HEK293 (cell line): ENCODE results near the gene ZMYM1.

ENCODE experiments used
- CTCF ChIA-PET: fragments of 350-600 bp; formaldehyde crosslinking; extraction: SDS; loops from one replicate; lab custom pipeline; 2021; ENCODE audit warnings: antibody characterized with exemption; lab: Yijun Ruan, JAX
- POLR2A ChIA-PET: fragments of 300-600 bp; formaldehyde crosslinking; extraction: SDS; loops from one replicate; lab custom pipeline; 2020; ENCODE audit warnings: antibody characterized with exemption, inconsistent platforms; lab: Yijun Ruan, JAX
- H3K27ac ChIP-seq: fragments of 200-500 bp; sonication (Bioruptor generic); 2 replicates; pipeline ENCODE4 v1.5.1; 2014; ENCODE audit warnings: low read depth, low read length, control low read depth, inconsistent platforms; ENCODE audit errors: extremely low read depth
- H3K36me3 ChIP-seq, 2 experiments: fragments of 200-500 bp in 1 of 2; sonication (Bioruptor generic) in 1 of 2; 1 replicate in 1 of 2; 2 replicates in 1 of 2; pipeline ENCODE4 v1.5.1; 2014 to 2017; ENCODE audit warnings: inconsistent platforms in 2 of 2, low read length in 2 of 2; ENCODE audit not compliant: control insufficient read depth in 2 of 2, insufficient read depth in 1 of 2
- H3K4me1 ChIP-seq: fragments of 200-500 bp; sonication (Bioruptor generic); 2 replicates; pipeline ENCODE4 v1.5.1; 2014; ENCODE audit warnings: mild to moderate bottlenecking, low read length, inconsistent platforms; ENCODE audit not compliant: control insufficient read depth, insufficient read depth
- H3K4me3 ChIP-seq: 2 replicates; pipeline ENCODE4 v1.5.1; 2011; ENCODE audit warnings: low read depth, mild to moderate bottlenecking, control low read depth, low read length, moderate library complexity
- H3K9me3 ChIP-seq: fragments of 200-500 bp; sonication (Bioruptor generic); 2 replicates; pipeline ENCODE4 v1.5.1; 2014; ENCODE audit warnings: low read depth, low read length, inconsistent platforms; ENCODE audit not compliant: control insufficient read depth, insufficient read depth
- HIC1 ChIP-seq: fragments of 450-650 bp; formaldehyde crosslinking; IDR thresholded peaks from 2 replicates; pipeline ENCODE4 v1.5.1; 2016; ENCODE audit warnings: missing biosample characterization, missing genetic modification characterization
- KLF1 ChIP-seq: fragments of 450-650 bp; formaldehyde crosslinking; IDR thresholded peaks from 2 replicates; pipeline ENCODE4 v1.5.1; 2016; ENCODE audit warnings: missing biosample characterization, missing genetic modification characterization
- KLF16 ChIP-seq: fragments of 450-650 bp; formaldehyde crosslinking; IDR thresholded peaks from 2 replicates; pipeline ENCODE4 v1.5.1; 2017; ENCODE audit warnings: missing biosample characterization, missing genetic modification characterization
- OVOL3 ChIP-seq: fragments of 450-650 bp; formaldehyde crosslinking; IDR thresholded peaks from 2 replicates; pipeline ENCODE4 v1.5.1; 2016; ENCODE audit warnings: missing biosample characterization, missing genetic modification characterization
- PRDM4 ChIP-seq: fragments of 450-650 bp; formaldehyde crosslinking; IDR thresholded peaks from 2 replicates; pipeline ENCODE4 v1.5.1; 2017; ENCODE audit warnings: missing biosample characterization, missing genetic modification characterization
- SP2 ChIP-seq: fragments of 450-650 bp; formaldehyde crosslinking; IDR thresholded peaks from 2 replicates; pipeline ENCODE4 v1.5.1; 2016; ENCODE audit warnings: missing biosample characterization, missing genetic modification characterization
- ZFHX2 ChIP-seq: fragments of 450-650 bp; formaldehyde crosslinking; conservative IDR thresholded peaks from 2 replicates; pipeline ENCODE4 v1.5.1; 2016; ENCODE audit warnings: missing biosample characterization, missing genetic modification characterization
- ZNF121 ChIP-seq: fragments of 450-650 bp; formaldehyde crosslinking; IDR thresholded peaks from 2 replicates; pipeline ENCODE4 v1.5.1; 2016; ENCODE audit warnings: missing biosample characterization, missing genetic modification characterization
- ZNF2 ChIP-seq: fragments of 450-650 bp; formaldehyde crosslinking; IDR thresholded peaks from 2 replicates; pipeline ENCODE4 v1.5.1; 2016; ENCODE audit warnings: missing biosample characterization, missing genetic modification characterization
- ZNF274 ChIP-seq, 2 experiments: fragments of 200-500 bp in 1 of 2; fragments of 450-650 bp in 1 of 2; sonication (Bioruptor generic) in 1 of 2; formaldehyde crosslinking in 1 of 2; IDR thresholded peaks; 2 replicates each; pipeline versions ENCODE4 v1.5.1 to v1.6.1; 2014 to 2016; ENCODE audit warnings: borderline replicate concordance in 1 of 2, inconsistent platforms in 1 of 2, low read length in 1 of 2, missing biosample characterization in 1 of 2, missing genetic modification characterization in 1 of 2
- ZNF280C ChIP-seq: fragments of 450-650 bp; formaldehyde crosslinking; IDR thresholded peaks from 2 replicates; pipeline ENCODE4 v1.5.1; 2016; ENCODE audit warnings: missing biosample characterization, missing genetic modification characterization
- ZNF366 ChIP-seq: fragments of 450-650 bp; formaldehyde crosslinking; conservative IDR thresholded peaks from 2 replicates; pipeline ENCODE4 v1.5.1; 2016; ENCODE audit warnings: missing biosample characterization, missing genetic modification characterization
- ZNF404 ChIP-seq: fragments of 450-650 bp; formaldehyde crosslinking; IDR thresholded peaks from 2 replicates; pipeline ENCODE4 v1.5.1; 2017; ENCODE audit warnings: missing biosample characterization, missing genetic modification characterization
- ZNF585B ChIP-seq: fragments of 450-650 bp; formaldehyde crosslinking; IDR thresholded peaks from 2 replicates; pipeline ENCODE4 v1.5.1; 2016; ENCODE audit warnings: missing biosample characterization, missing genetic modification characterization
- ZNF645 ChIP-seq: fragments of 450-650 bp; formaldehyde crosslinking; IDR thresholded peaks from 2 replicates; pipeline ENCODE4; 2016; ENCODE audit warnings: missing biosample characterization, missing genetic modification characterization
- ZNF76 ChIP-seq: fragments of 450-650 bp; formaldehyde crosslinking; IDR thresholded peaks from 2 replicates; pipeline ENCODE4; 2016; ENCODE audit warnings: low read depth, missing biosample characterization, missing genetic modification characterization, borderline replicate concordance
- ZNF792 ChIP-seq: fragments of 450-650 bp; formaldehyde crosslinking; IDR thresholded peaks from 2 replicates; pipeline ENCODE4 v1.5.1; 2016; ENCODE audit warnings: missing biosample characterization, missing genetic modification characterization
- TF ChIP-seq, protein P1 (sequence below): fragments of 450-650 bp; formaldehyde crosslinking; IDR thresholded peaks from 2 replicates; pipeline ENCODE4 v1.5.1; 2016; ENCODE audit warnings: missing biosample characterization, missing genetic modification characterization, borderline replicate concordance
- TF ChIP-seq, protein P2 (sequence below): fragments of 450-650 bp; formaldehyde crosslinking; IDR thresholded peaks from 2 replicates; pipeline ENCODE4 v1.5.1; 2016; ENCODE audit warnings: missing biosample characterization, missing genetic modification characterization
- TF ChIP-seq, protein P3 (sequence below): fragments of 450-650 bp; formaldehyde crosslinking; IDR thresholded peaks from 2 replicates; pipeline ENCODE4 v1.5.1; 2016; ENCODE audit warnings: missing biosample characterization, missing genetic modification characterization, low read depth

The ZMYM1 gene

GRCh38 chr1:35079003-35079930, at the start of gene ZMYM1:
Gene ZMYM1, plus strand, starts transcription at chr1:35079385. Its CDS starts 14,603 bp downstream, at chr1:35093988.
- Histone ChIP-seq H3K36me3 (peaks cover 5 to 14% of the 10 kb centered on the region in 2 experiments; a peak in 2 of 3 replicates), H3K27ac (peak within 1 kb of the TSS; percentile 89), H3K9me3 (no peaks in the 10 kb centered on the region), H3K4me3 (peak within 1 kb of the TSS; percentile 79), H3K4me1 (no peaks in the 10 kb centered on the region)
- POLR2A ChIA-PET: interaction anchor here (0.6 to 4.0 kb wide), 7 partner anchors 11 to 220 kb away, joined by 3 to 25 read pairs (median 7); partner anchors contain the start of genes SMIM12, TMEM35B and ZMYM6
- CTCF ChIA-PET: interaction anchor here (0.6 to 0.7 kb wide), 3 partner anchors 74 to 636 kb away, joined by 3 read pairs; no protein-coding TSS in a partner anchor
- TF ChIP-seq ZNF645 (tag by site-specific recombination) (no peak), HIC1 (no peak), ZFHX2 (tag by site-specific recombination) (no peak), KLF16 (tag by site-specific recombination) (no peak), ZNF366 (tag by site-specific recombination) (no peak; the same call in 1 of the 2 replicates), ZNF76 (tag by site-specific recombination) (peak; percentile 92), OVOL3 (tag by site-specific recombination) (no peak), ZNF585B (tag by site-specific recombination) (no peak), SP2 (tag by site-specific recombination) (peak; percentile 59), KLF1 (tag by site-specific recombination) (peak; percentile 22; the same call in 1 of the 2 replicates), ZNF404 (tag by site-specific recombination) (no peak), ZNF280C (no peak), ZNF2 (peak; percentile 20; the same call in 1 of the 2 replicates), ZNF274 (IDR thresholded peaks at IDR 0.05; ENCODE audit: low read length) (no peak), ZNF274 (tag by site-specific recombination; IDR thresholded peaks at IDR 0.05; ENCODE audit: borderline replicate concordance) (no peak), PRDM4 (peak; percentile 57), ZNF792 (tag by site-specific recombination) (no peak), ZNF121 (peak; percentile 89)
- TF ChIP-seq, protein P1, sequence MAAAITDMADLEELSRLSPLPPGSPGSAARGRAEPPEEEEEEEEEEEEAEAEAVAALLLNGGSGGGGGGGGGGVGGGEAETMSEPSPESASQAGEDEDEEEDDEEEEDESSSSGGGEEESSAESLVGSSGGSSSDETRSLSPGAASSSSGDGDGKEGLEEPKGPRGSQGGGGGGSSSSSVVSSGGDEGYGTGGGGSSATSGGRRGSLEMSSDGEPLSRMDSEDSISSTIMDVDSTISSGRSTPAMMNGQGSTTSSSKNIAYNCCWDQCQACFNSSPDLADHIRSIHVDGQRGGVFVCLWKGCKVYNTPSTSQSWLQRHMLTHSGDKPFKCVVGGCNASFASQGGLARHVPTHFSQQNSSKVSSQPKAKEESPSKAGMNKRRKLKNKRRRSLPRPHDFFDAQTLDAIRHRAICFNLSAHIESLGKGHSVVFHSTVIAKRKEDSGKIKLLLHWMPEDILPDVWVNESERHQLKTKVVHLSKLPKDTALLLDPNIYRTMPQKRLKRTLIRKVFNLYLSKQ (tag by site-specific recombination): no peak
- TF ChIP-seq, protein P2, sequence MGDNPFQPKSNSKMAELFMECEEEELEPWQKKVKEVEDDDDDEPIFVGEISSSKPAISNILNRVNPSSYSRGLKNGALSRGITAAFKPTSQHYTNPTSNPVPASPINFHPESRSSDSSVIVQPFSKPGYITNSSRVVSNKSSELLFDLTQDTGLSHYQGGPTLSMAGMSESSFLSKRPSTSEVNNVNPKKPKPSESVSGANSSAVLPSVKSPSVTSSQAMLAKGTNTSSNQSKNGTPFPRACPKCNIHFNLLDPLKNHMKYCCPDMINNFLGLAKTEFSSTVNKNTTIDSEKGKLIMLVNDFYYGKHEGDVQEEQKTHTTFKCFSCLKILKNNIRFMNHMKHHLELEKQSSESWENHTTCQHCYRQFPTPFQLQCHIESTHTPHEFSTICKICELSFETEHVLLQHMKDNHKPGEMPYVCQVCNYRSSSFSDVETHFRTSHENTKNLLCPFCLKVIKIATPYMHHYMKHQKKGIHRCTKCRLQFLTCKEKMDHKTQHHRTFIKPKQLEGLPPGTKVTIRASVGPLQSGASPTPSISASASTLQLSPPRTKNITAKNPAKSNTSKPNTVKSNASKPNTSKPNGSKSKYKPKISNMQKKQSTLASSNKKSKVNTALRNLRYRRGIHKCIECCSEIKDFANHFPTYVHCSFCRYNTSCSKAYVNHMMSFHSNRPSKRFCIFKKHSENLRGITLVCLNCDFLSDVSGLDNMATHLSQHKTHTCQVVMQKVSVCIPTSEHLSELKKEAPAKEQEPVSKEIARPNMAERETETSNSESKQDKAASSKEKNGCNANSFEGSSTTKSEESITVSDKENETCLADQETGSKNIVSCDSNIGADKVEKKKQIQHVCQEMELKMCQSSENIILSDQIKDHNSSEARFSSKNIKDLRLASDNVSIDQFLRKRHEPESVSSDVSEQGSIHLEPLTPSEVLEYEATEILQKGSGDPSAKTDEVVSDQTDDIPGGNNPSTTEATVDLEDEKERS (tag by site-specific recombination): no peak
- TF ChIP-seq, protein P3, sequence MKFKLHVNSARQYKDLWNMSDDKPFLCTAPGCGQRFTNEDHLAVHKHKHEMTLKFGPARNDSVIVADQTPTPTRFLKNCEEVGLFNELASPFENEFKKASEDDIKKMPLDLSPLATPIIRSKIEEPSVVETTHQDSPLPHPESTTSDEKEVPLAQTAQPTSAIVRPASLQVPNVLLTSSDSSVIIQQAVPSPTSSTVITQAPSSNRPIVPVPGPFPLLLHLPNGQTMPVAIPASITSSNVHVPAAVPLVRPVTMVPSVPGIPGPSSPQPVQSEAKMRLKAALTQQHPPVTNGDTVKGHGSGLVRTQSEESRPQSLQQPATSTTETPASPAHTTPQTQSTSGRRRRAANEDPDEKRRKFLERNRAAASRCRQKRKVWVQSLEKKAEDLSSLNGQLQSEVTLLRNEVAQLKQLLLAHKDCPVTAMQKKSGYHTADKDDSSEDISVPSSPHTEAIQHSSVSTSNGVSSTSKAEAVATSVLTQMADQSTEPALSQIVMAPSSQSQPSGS (tag by site-specific recombination): no peak
